ENCODE measurements around the gene SRGAP1. TPM values are rescaled to one million over a fixed set of nuclear protein-coding genes. Genes with fewer than 3 reads are reported as not detected.

Gene SRGAP1
- total and polyA plus RNA-seq, 2 of the 8 experiments (the other 6 are each of a cell fraction or from before 2014, with no cell fraction given) = 3.2 to 7.3 TPM

GRCh38 chr12:64044191-64044590, 199.7 kb downstream of the SRGAP1 start:
- POLR2A ChIA-PET (ENCODE audit: partially characterized antibody) = interaction anchor here (0.6 kb wide), 1 partner anchor 116 kb away, joined by 3 read pairs; no protein-coding TSS in a partner anchor

More at GRCh38 chr12:64044191-64044590, 199.7 kb downstream of the SRGAP1 start:
- Histone ChIP-seq H4K20me1 (replicated peaks in 1 of 2; ENCODE audit: control insufficient read depth in 1 of 2, insufficient read depth in 2 of 2, low read length in 2 of 2) (no peaks in the 10 kb centered on the region), H4K5ac (ENCODE audit: insufficient read length, low read depth, low read length) (no peak overlapping the region), H3K4me3 (ENCODE audit: extremely low read depth in 1 of 4, insufficient read depth in 2 of 4, low read depth in 3 of 4, low read length in 4 of 4) (no peak overlapping the region), H2AK5ac (ENCODE audit: low read depth, low read length) (no peak overlapping the region), H3K9ac (replicated peaks in 1 of 4; ENCODE audit: extremely low read depth in 1 of 4, low read depth in 3 of 4, low read length in 3 of 4) (no peak overlapping the region), H3K18ac (ENCODE audit: extremely low read depth, low read length) (no peak overlapping the region), H3K36me3 (ENCODE audit: control insufficient read depth in 2 of 4, insufficient read depth in 4 of 4, low read length in 3 of 4) (no peaks in the 10 kb centered on the region), H4K91ac (replicated peaks; ENCODE audit: insufficient read length, low read length) (no peak overlapping the region), H3K79me1 (ENCODE audit: low read depth, low read length) (no peaks in the 10 kb centered on the region), H2BK5ac (ENCODE audit: low read depth, low read length) (no peak overlapping the region), H3K9me3 (ENCODE audit: insufficient read depth in 2 of 2, low read depth in 1 of 2, low read length in 1 of 2) (no peaks in the 10 kb centered on the region), H3K79me2 (ENCODE audit: control insufficient read depth in 1 of 2, insufficient read depth in 2 of 2, low read length in 2 of 2) (no peaks in the 10 kb centered on the region), H3K4me1 (replicated peaks in 1 of 4; ENCODE audit: control insufficient read depth in 3 of 4, insufficient read depth in 4 of 4, low read length in 3 of 4) (peaks cover 0 to 4% (median 2%) of the 10 kb centered on the region in 4 experiments; a peak in 4 of 7 replicates), H3K27ac (ENCODE audit: low read depth, low read length) (no peak overlapping the region), H2BK15ac (ENCODE audit: low read length) (no peak overlapping the region), H2AFZ (ENCODE audit: low read length) (no peak overlapping the region), H3K23me2 (ENCODE audit: low read depth, low read length) (no peaks in the 10 kb centered on the region), H3K4me2 (ENCODE audit: insufficient read depth in 1 of 2, low read depth in 2 of 2, low read length in 2 of 2) (no peak overlapping the region), H3K23ac (ENCODE audit: insufficient read length) (no peak overlapping the region), H3K56ac (replicated peaks; ENCODE audit: insufficient read length, low read depth, low read length) (no peak overlapping the region), H3K27me3 (replicated peaks in 1 of 4; ENCODE audit: control insufficient read depth in 3 of 4, extremely low read depth in 1 of 4, insufficient read depth in 3 of 4, low read length in 3 of 4) (no peaks in the 10 kb centered on the region), H2BK120ac (replicated peaks; ENCODE audit: low read depth, low read length) (no peak overlapping the region), H2BK12ac (ENCODE audit: low read depth, low read length) (no peak overlapping the region), H3K14ac (ENCODE audit: insufficient read length) (no peak overlapping the region), H2BK20ac (ENCODE audit: low read length) (no peak overlapping the region), H3K4ac (replicated peaks; ENCODE audit: insufficient read length, low read depth, low read length) (no peak overlapping the region), H4K8ac (ENCODE audit: extremely low read depth, insufficient read depth, low read length) (no peak overlapping the region)
- FAIRE-seq (no peak), DNase-seq (ENCODE audit: low read depth in 1 of 2, low spot score in 2 of 2) (no peak)
- CTCF ChIA-PET (ENCODE audit: partially characterized antibody) = interaction anchor here (0.6 to 1.2 kb wide), 3 partner anchors 22 to 217 kb away, joined by 3 to 5 read pairs (median 3); no protein-coding TSS in a partner anchor
- TF ChIP-seq RNF2 (IDR thresholded peaks at IDR 0.05; ENCODE audit: borderline replicate concordance, low read depth, low read length, missing control alignments, poor library complexity, severe bottlenecking) = no peak
- no peak for TF ChIP-seq SRF (IDR thresholded peaks at IDR 0.05; ENCODE audit: low read depth, low read length)
- TF ChIP-seq TAF7 (optimal IDR thresholded peaks at IDR 0.05; ENCODE audit: borderline replicate concordance, low read depth, low read length) = no peak
- TF ChIP-seq, protein P1, sequence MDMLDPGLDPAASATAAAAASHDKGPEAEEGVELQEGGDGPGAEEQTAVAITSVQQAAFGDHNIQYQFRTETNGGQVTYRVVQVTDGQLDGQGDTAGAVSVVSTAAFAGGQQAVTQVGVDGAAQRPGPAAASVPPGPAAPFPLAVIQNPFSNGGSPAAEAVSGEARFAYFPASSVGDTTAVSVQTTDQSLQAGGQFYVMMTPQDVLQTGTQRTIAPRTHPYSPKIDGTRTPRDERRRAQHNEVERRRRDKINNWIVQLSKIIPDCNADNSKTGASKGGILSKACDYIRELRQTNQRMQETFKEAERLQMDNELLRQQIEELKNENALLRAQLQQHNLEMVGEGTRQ (IDR thresholded peaks at IDR 0.05; ENCODE audit: low read length) = no peak
- no peak for TF ChIP-seq RBBP5 (IDR thresholded peaks at IDR 0.05; ENCODE audit: borderline replicate concordance, low read depth, low read length)
- TF ChIP-seq TEAD4 (IDR thresholded peaks at IDR 0.05; ENCODE audit: low read depth, low read length) = no peak
- TF ChIP-seq KDM1A (IDR thresholded peaks at IDR 0.05; ENCODE audit: borderline replicate concordance, low read length) = no peak
- 78% methylated on average over 1 of the region's 1 CpG; no CpG with 5 or more reads in 1 of the 2 experiments for WGBS, 2 experiments (ENCODE audit: extremely low coverage in 1 of 2, insufficient coverage in 1 of 2, insufficient read length in 1 of 2, insufficient replicate concordance in 2 of 2, low coverage in 1 of 2, low lambda C conversion rate in 2 of 2, missing lambda C conversion rate in 1 of 2)
